ENCODE results near the gene HIPK2.

- TF ChIP-seq POLR2A (IDR thresholded peaks at IDR 0.05; ENCODE audit: low read depth) (no peak), CTCF (IDR thresholded peaks at IDR 0.05) (no peak), POLR2AphosphoS5 (IDR thresholded peaks at IDR 0.05) (no peak)
Measured at GRCh38 chr7:139767561-139767982, 10.2 kb downstream of the HIPK2 start.
